ENCODE data around the gene ASPDH. TPM values are rescaled to one million over a fixed set of nuclear protein-coding genes. Genes with fewer than 3 reads are reported as not detected.

Gene ASPDH
- polyA plus RNA-seq, 4 donors = 1.3 to 13.9 (median 6.2) TPM

GRCh38 chr19:50498219-50499056 lies 15.3 kb downstream of the ASPDH start:
- no peak for DNase-seq (ENCODE audit: low read depth in 4 of 4, low spot score in 3 of 4)

- DNase-seq (ENCODE audit: low read depth in 4 of 4, low spot score in 3 of 4) = no peak
Observed at GRCh38 chr19:50497022-50497405, 16.7 kb downstream of the ASPDH start.

- DNase-seq (ENCODE audit: low read depth in 4 of 4, low spot score in 3 of 4) = no peak
Observed at GRCh38 chr19:50496189-50497021, 17.3 kb downstream of the ASPDH start.

GRCh38 chr19:50495020-50495531 lies 18.6 kb downstream of the ASPDH start:
- no peak for DNase-seq (ENCODE audit: low read depth in 4 of 4, low spot score in 3 of 4)

GRCh38 chr19:50494186-50495019 lies 19.3 kb downstream of the ASPDH start:
- no peak for DNase-seq (ENCODE audit: low read depth in 4 of 4, low spot score in 3 of 4)

- DNase-seq (ENCODE audit: low read depth in 4 of 4, low spot score in 3 of 4) = no peak
Observed at GRCh38 chr19:50493171-50493570, 20.5 kb downstream of the ASPDH start.

GRCh38 chr19:50492303-50493052 lies 21.2 kb downstream of the ASPDH start:
- no peak for DNase-seq (ENCODE audit: low read depth in 4 of 4, low spot score in 3 of 4)

- no peak for DNase-seq (ENCODE audit: low read depth in 4 of 4, low spot score in 3 of 4)
Observed at GRCh38 chr19:50490991-50491472, 22.7 kb downstream of the ASPDH start.

GRCh38 chr19:50490411-50490811 lies 23.3 kb downstream of the ASPDH start:
- no peak for DNase-seq (ENCODE audit: low read depth in 4 of 4, low spot score in 3 of 4)

GRCh38 chr19:50489461-50490011 lies 24.2 kb downstream of the ASPDH start:
- no peak for DNase-seq (ENCODE audit: low read depth in 4 of 4, low spot score in 3 of 4)

- no peak for DNase-seq (ENCODE audit: low read depth in 4 of 4, low spot score in 3 of 4)
Observed at GRCh38 chr19:50488389-50489194, 25.1 kb downstream of the ASPDH start.

- DNase-seq (ENCODE audit: low read depth in 4 of 4, low spot score in 3 of 4) = no peak
Observed at GRCh38 chr19:50486823-50487515, 26.7 kb downstream of the ASPDH start.

GRCh38 chr19:50485284-50485955 lies 28.3 kb downstream of the ASPDH start:
- DNase-seq (ENCODE audit: low read depth in 4 of 4, low spot score in 3 of 4) = no peak

- no peak for DNase-seq (ENCODE audit: low read depth in 4 of 4, low spot score in 3 of 4)
Observed at GRCh38 chr19:50482916-50483315, 30.8 kb downstream of the ASPDH start.

GRCh38 chr19:50482271-50482855 lies 31.4 kb downstream of the ASPDH start:
- DNase-seq (ENCODE audit: low read depth in 4 of 4, low spot score in 3 of 4) = no peak

- DNase-seq (ENCODE audit: low read depth in 4 of 4, low spot score in 3 of 4) = no peak
Observed at GRCh38 chr19:50481351-50482149, 32.2 kb downstream of the ASPDH start.
